ENCODE measurements around the gene HMGN3. TPM values are rescaled to one million over a fixed set of nuclear protein-coding genes. Genes with fewer than 3 reads are reported as not detected.

HMGN3 gene
- total RNA-seq, 2 donors from 2014 or later: 65.2 to 117 TPM

DNA sequence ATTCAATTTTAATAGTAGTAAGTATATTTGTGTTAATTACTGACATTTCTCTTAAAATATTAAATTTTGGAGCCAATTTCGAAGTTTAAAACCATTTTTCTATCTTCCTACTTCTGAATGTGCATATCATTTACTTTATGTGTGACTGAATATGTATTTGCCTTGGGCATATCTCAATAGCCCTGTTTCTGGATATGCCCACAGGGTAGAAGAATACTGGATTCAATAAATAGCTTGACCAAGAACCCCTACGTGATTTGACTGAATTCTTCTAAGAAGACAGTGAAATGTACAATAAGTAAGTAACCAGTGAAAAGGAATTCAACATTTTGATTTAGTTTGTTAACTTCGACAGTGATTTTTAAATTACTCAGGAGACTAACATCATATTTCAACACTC is 7.8 kb downstream of the HMGN3 start:
- H3K9me3 ChIP-seq: no peaks in the 10 kb centered on the region
- H3K4me1 ChIP-seq (replicated peaks): no peaks in the 10 kb centered on the region
- H3K27ac ChIP-seq: no peak overlapping the region
- H3K4me3 ChIP-seq: no peak overlapping the region
- no peak for DNase-seq (ENCODE audit: low spot score)
- H3K36me3 ChIP-seq: no peaks in the 10 kb centered on the region
- 92% methylated on average over 3 of the region's 3 CpGs for WGBS
- H3K27me3 ChIP-seq (replicated peaks; ENCODE audit: insufficient read depth): no peaks in the 10 kb centered on the region
- TF ChIP-seq, protein P1, sequence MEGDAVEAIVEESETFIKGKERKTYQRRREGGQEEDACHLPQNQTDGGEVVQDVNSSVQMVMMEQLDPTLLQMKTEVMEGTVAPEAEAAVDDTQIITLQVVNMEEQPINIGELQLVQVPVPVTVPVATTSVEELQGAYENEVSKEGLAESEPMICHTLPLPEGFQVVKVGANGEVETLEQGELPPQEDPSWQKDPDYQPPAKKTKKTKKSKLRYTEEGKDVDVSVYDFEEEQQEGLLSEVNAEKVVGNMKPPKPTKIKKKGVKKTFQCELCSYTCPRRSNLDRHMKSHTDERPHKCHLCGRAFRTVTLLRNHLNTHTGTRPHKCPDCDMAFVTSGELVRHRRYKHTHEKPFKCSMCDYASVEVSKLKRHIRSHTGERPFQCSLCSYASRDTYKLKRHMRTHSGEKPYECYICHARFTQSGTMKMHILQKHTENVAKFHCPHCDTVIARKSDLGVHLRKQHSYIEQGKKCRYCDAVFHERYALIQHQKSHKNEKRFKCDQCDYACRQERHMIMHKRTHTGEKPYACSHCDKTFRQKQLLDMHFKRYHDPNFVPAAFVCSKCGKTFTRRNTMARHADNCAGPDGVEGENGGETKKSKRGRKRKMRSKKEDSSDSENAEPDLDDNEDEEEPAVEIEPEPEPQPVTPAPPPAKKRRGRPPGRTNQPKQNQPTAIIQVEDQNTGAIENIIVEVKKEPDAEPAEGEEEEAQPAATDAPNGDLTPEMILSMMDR (IDR thresholded peaks at IDR 0.05): no peak
- intact Hi-C loops (cut with DNase I): no loop called here

DNA sequence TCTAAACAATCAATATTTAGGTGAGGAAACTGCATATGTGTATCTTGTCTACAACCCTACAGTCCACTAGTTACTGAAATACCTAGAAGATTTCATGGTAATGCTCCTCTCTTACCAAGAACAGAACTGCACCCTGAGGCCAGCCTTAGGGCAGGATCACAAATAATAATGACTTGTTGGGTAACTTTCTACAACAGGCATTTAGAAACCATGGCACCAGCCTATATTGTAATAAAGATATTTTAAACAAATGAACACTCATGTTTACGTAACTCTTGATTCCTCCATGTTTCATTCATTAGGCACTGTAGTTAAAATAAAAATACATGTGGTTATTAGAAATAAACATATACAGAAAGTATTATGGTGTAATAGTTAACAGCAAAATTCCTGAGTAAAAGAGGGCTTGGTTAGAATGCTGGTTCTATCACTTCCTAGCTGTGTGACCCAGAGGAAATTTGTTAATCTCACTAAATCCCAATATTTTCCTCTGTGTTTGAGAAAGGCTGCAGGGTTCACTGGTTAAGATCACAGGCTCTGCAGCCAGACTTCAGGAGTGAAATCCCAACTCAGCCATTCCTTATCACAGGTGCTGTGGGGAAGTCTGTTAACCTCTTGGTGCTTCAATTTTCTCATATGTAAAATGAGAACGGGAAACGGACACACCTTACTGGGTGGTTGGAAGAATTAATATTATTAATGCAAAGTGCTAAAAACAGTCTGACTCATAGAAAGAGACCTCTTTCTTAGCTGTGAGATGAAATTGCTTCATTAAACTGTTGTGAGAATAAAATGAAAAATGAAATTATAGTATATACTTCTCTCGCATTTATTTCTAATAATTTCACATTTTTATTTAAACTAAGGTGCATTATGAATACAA is 8.5 kb downstream of the HMGN3 start:
- DNase-seq (ENCODE audit: low spot score): no peak
- WGBS: 91% methylated on average over 4 of the region's 4 CpGs
- Histone ChIP-seq H3K27ac (no peak overlapping the region), H3K36me3 (no peaks in the 10 kb centered on the region), H3K9me3 (no peaks in the 10 kb centered on the region), H3K4me1 (replicated peaks) (no peaks in the 10 kb centered on the region), H3K4me3 (no peak overlapping the region), H3K27me3 (replicated peaks; ENCODE audit: insufficient read depth) (no peaks in the 10 kb centered on the region)
- TF ChIP-seq POLR2AphosphoS5 (IDR thresholded peaks at IDR 0.05) (no peak), POLR2A (IDR thresholded peaks at IDR 0.05) (no peak)
- TF ChIP-seq, protein P1 (IDR thresholded peaks at IDR 0.05): no peak
- intact Hi-C loops (cut with DNase I): no loop called here

- no peak overlapping the region for H3K4me3 ChIP-seq
- H3K4me1 ChIP-seq (replicated peaks): no peaks in the 10 kb centered on the region
- 92% methylated on average over 3 of the region's 3 CpGs for WGBS
- H3K27ac ChIP-seq: no peak overlapping the region
- no peak for DNase-seq (ENCODE audit: low spot score)
- TF ChIP-seq POLR2AphosphoS5 (IDR thresholded peaks at IDR 0.05) (no peak), POLR2A (IDR thresholded peaks at IDR 0.05) (no peak)
- TF ChIP-seq, protein P1 (IDR thresholded peaks at IDR 0.05): no peak
- no peaks in the 10 kb centered on the region for H3K27me3 ChIP-seq (replicated peaks; ENCODE audit: insufficient read depth)
- intact Hi-C loops (cut with DNase I): no loop called here
- H3K9me3 ChIP-seq: no peaks in the 10 kb centered on the region
- H3K36me3 ChIP-seq: no peaks in the 10 kb centered on the region
Measured at GRCh38 chr6:79223611-79224404, 10.7 kb downstream of the HMGN3 start.

DNA sequence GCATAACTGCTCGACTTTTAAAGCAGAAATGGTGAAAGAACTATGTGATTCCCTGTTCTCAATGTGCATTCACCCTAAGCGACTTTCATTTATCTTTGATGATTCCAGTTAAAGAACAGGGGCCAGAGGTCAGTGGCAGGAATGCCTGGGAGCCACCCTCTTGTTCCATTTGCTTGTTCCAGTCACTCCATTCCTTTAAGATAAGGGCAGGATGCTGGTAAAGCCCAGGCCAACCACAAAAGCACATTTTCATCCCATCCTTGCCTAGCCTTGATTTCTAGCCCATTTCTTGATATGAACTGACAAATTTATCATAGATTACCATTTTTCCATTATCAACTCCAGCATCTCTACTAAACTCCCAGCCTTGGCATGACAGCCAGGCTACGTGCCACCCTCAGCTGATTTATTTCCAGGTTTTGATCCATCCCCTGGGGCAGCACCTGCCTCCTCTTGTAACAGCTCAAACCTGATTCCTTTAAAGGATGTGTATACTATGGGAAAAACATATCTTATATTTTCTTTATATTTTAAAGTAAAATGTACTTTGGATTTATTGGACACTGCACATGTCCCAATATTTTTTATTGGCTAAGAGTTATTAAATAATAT is 19.2 kb downstream of the HMGN3 start:
- TF ChIP-seq, protein P1 (IDR thresholded peaks at IDR 0.05): no peak
- TF ChIP-seq POLR2A (IDR thresholded peaks at IDR 0.05) (no peak), POLR2AphosphoS5 (IDR thresholded peaks at IDR 0.05) (no peak)
- WGBS: 60% methylated on average over 3 of the region's 3 CpGs
- H3K9me3 ChIP-seq: no peaks in the 10 kb centered on the region
- DNase-seq (ENCODE audit: low spot score): no peak
- H3K4me1 ChIP-seq (replicated peaks): no peaks in the 10 kb centered on the region
- intact Hi-C loops (cut with DNase I): no loop called here
- no peaks in the 10 kb centered on the region for H3K36me3 ChIP-seq
- H3K27ac ChIP-seq: no peak overlapping the region
- no peaks in the 10 kb centered on the region for H3K27me3 ChIP-seq (replicated peaks; ENCODE audit: insufficient read depth)
- H3K4me3 ChIP-seq: no peak overlapping the region
